Measurements from ENCODE around the gene BRICD5.

DNA sequence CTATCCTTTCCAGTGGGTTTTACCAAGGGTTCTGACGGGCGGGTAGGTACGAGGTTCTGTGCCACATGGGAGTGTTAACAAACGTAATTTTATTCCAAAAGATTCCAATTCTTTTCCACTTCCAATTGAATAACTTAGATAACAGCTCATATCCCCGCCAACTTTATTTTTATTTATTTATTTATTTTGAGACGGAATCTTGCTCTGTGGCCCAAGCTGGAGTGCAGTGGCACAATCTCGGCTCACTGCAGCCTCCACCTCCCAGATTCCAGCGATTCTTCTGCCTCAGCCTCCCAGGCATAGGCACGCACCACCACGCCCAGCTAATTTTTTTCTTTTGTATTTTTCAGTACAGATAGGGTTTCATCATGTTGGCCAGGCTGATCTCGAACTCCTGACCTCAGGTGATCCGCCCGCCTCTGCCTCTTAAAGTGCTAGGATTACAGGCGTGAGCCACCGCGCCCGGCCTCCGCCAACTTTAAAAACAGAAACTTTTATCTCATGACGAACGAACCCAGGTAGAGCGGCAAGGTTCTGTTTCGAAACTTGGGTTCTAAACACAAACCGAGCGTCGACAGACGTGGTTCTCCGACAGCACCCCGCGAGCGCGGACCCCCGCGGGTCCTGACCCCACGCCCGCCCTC is 40.1 kb upstream of the BRICD5 start:
- TF ChIP-seq POLR2AphosphoS5 (IDR thresholded peaks at IDR 0.05; ENCODE audit: low read depth, low read length) (no peak), POLR2A (IDR thresholded peaks at IDR 0.05; ENCODE audit: low read depth, low read length) (no peak), SPI1 (IDR thresholded peaks at IDR 0.05; ENCODE audit: low read depth, low read length) (no peak), TAF1 (IDR thresholded peaks at IDR 0.05; ENCODE audit: low read depth, low read length) (no peak)

All from GM12891 (cell line).